HG02943 (cell line): ENCODE results near the gene ZNF235.
"Not testable (repeated sequence)": the region's sequence is repeated elsewhere in the genome, so short reads cannot be mapped to it uniquely, and the experiment has no call there.

Source experiments
- ATAC-seq: cut with Tn5 transposase; IDR thresholded peaks from one replicate; pipeline ENCODE4 v1.9.1; 2021; ENCODE audit warnings: mild to moderate bottlenecking, low read depth, moderate library complexity; ENCODE audit not compliant: unreplicated experiment

The ZNF235 gene

DNA sequence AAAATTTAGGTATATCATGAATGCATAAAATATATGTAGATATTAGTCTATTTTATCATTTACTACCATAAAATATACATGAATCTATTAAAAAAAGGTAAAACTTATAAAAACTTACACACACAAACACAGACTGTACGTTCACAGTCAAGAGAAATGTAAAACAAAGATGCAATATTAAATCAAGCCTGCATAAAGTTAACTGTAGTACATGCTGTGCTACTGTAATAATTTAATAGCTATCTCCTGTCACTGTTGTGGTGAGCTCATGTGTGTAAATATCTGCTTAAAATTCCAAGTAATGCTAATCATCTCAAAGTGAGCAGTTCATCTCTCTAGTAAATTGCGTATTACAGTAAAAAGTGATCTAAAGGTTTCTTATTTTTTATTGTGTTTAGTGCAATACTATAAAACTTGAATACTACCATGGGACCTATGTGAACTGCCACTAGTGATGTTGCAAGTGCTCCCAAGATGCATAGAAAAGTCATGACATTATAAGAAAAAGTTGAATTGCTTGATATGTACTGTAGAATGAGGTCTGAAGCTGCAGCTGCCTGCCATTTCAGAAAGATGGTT is 45.9 kb downstream of the ZNF235 start:
- no peak for ATAC-seq

DNA sequence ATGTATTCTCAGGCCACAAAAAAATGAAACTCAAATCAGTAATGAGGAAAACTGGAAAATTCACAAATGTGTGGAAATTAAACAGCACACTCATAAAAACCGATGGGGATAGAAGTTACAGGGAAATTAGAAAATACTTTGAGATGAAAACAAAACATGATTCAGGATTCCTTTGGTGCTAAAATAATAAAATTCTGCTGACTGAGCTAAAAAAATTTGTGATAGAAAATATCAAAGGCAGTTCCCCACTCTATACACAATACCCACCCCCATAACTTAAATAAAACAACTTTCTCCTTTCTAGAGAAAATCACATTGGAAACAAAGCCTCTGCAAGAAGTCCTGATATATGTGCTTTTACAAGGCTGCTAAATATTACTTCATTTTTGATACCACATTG is 46.7 kb downstream of the ZNF235 start:
- no peak for ATAC-seq

DNA sequence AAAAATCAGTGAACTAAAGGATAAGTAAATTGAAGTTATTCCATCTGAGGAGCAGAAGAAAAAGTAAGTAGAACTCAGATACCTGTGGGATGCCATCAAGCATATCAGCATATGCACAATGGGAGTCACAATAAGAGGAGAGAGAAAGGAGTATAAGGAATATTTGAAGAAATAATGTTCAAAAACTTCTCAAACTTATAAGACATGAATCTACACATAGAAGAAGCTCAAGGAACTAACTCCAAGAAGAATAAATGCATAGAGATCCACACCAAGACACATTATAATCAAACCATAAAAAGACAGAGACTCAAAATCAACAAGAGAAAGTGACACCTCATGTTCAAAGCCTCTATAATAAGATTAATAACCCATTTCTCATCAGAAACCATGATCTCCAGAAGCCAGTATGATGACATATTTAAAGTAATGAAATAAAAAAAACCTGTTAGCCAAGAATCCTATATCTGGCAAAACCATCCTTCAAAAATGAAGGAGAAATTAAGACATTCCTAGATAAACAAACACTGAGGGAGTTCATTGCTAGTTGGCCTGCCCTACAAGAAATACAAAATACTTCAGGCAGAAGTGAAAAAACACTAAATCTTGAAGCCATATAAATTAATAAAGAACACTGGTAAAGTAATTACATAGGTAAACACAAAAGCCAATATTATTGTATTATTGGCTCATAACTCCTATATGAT is 49.0 kb downstream of the ZNF235 start:
- ATAC-seq = no peak

DNA sequence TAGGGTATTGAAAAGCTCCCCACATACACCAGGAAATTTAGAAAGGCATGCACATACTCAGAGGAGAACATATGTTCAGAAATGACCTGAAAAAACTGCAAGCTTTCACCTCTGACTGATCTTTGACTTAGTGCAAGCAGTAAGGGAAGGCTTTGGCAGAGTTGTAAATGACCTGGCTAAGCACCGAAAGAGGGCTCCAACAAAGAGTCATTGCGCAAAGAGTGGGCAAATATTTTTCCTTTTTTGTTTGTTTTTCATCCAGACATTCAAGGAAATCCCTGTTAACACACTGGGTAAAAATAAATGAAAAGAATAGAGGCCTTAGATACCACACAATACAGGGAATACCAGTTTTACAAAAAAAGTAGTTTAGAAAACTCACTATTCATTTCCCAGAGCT is 50.3 kb downstream of the ZNF235 start:
- no peak for ATAC-seq

DNA sequence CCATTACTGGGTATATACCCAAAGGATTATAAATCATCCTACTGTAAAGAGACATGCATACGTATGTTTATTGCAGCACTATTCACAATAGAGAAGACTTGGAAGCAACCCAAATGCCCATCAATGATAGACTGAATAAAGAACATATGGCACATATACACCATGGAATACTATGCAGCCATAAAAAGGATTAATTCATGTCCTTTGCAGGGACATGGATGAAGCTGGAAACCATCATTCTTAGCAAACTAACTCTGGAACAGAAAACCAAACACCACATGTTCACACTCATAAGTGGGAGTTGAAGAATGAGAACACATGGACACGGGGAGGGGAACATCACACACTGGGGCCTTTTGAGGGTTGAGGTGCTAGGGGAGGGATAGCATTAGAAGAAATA is 51.4 kb downstream of the ZNF235 start:
- ATAC-seq = not testable (repeated sequence)

DNA sequence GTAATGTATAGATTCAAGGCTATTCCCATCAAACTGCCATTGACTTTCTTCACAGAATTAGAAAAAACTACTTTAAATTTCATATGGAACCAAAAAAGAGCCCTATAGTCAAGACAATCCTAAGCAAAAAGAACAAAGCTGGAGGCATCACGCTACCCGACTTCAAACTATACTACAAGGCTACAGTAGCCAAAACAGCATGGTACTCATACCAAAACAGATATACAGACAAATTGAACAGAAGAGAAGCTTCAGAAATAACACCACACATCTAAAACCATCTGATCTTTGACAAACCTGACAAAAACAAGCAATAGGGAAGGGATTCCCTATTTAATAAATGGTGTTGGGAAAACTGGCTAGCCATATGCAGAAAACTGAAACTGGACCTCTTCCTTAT is 52.5 kb downstream of the ZNF235 start:
- not testable (repeated sequence) for ATAC-seq

DNA sequence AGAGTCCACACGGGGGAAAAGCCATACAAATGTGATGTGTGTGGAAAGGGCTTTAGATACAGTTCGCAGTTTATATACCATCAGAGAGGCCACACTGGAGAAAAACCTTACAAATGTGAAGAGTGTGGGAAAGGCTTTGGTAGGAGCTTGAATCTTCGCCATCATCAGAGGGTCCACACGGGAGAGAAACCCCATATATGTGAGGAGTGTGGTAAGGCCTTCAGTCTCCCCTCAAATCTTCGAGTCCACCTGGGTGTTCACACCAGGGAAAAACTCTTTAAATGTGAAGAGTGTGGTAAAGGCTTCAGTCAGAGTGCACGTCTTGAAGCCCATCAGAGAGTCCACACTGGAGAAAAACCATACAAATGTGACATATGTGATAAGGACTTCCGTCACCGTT is 68.4 kb downstream of the ZNF235 start:
- no peak for ATAC-seq
